ENCODE results near the gene WFDC1. TPM values are rescaled to one million over a fixed set of nuclear protein-coding genes. Genes with fewer than 3 reads are reported as not detected.

The WFDC1 gene
- total RNA-seq, 1 donor from 2014 or later, result not detected

GRCh38 chr16:84320511-84320910, 25.8 kb downstream of the WFDC1 start:
- Mint-ChIP-seq H3K36me3 (no peaks in the 10 kb centered on the region), H3K27ac (no peak overlapping the region), H3K9me3 (peaks cover 7% of the 10 kb centered on the region), H3K4me1 (no peaks in the 10 kb centered on the region), H3K4me3 (no peak overlapping the region), H3K27me3 (ENCODE audit: insufficient read depth, low read depth) (peaks cover 3% of the 10 kb centered on the region)
- H3K4me1 ChIP-seq, result no peaks in the 10 kb centered on the region
- H4K20me1 ChIP-seq (ENCODE audit: low read depth), result no peaks in the 10 kb centered on the region
- no peak for DNase-seq (ENCODE audit: low spot score)
- H3K4me3 ChIP-seq, result no peak overlapping the region
- no peak overlapping the region for H3K4me2 ChIP-seq
- H3K27me3 ChIP-seq, result no peaks in the 10 kb centered on the region
- H3K79me2 ChIP-seq (ENCODE audit: low read depth), result no peaks in the 10 kb centered on the region
- H3K27ac ChIP-seq, result no peak overlapping the region
- H3K9me3 ChIP-seq (ENCODE audit: low read depth), result no peaks in the 10 kb centered on the region
- TF ChIP-seq CTCF (IDR thresholded peaks at IDR 0.05) (no peak), EZH2phosphoT487 (IDR thresholded peaks at IDR 0.05) (no peak), EZH2 (IDR thresholded peaks at IDR 0.05) (no peak)
- no peak overlapping the region for H3K9ac ChIP-seq
- H3F3A ChIP-seq (ENCODE audit: low read depth), result no peaks in the 10 kb centered on the region
- no peaks in the 10 kb centered on the region for H3K36me3 ChIP-seq
- no peak overlapping the region for H2AFZ ChIP-seq (replicated peaks)

- Histone ChIP-seq H3K4me2 (no peak overlapping the region), H3K79me2 (ENCODE audit: low read depth) (no peaks in the 10 kb centered on the region), H3F3A (ENCODE audit: low read depth) (no peaks in the 10 kb centered on the region), H4K20me1 (ENCODE audit: low read depth) (no peaks in the 10 kb centered on the region), H3K9me3 (ENCODE audit: low read depth) (no peaks in the 10 kb centered on the region), H3K4me1 (no peaks in the 10 kb centered on the region), H3K9ac (no peak overlapping the region), H3K4me3 (no peak overlapping the region), H3K27ac (no peak overlapping the region), H2AFZ (replicated peaks) (no peak overlapping the region), H3K27me3 (no peaks in the 10 kb centered on the region), H3K36me3 (no peaks in the 10 kb centered on the region)
- no peak for DNase-seq (ENCODE audit: low spot score)
- peaks cover 3% of the 10 kb centered on the region for H3K27me3 Mint-ChIP-seq (ENCODE audit: insufficient read depth, low read depth)
- TF ChIP-seq CTCF (IDR thresholded peaks at IDR 0.05) (no peak), EZH2phosphoT487 (IDR thresholded peaks at IDR 0.05) (no peak), EZH2 (IDR thresholded peaks at IDR 0.05) (no peak)
- H3K4me1 Mint-ChIP-seq, result no peaks in the 10 kb centered on the region
- no peak overlapping the region for H3K4me3 Mint-ChIP-seq
- peaks cover 7% of the 10 kb centered on the region for H3K9me3 Mint-ChIP-seq
- H3K36me3 Mint-ChIP-seq, result no peaks in the 10 kb centered on the region
- no peak overlapping the region for H3K27ac Mint-ChIP-seq
These were observed 27.3 kb downstream of the WFDC1 start for GRCh38 chr16:84321932-84322331.

- no peaks in the 10 kb centered on the region for H3K27me3 ChIP-seq
- DNase-seq (ENCODE audit: low spot score), result no peak
- Mint-ChIP-seq H3K36me3 (no peaks in the 10 kb centered on the region), H3K9me3 (peaks cover 7% of the 10 kb centered on the region), H3K4me3 (no peak overlapping the region), H3K4me1 (no peaks in the 10 kb centered on the region), H3K27me3 (ENCODE audit: insufficient read depth, low read depth) (peaks cover 3% of the 10 kb centered on the region), H3K27ac (no peak overlapping the region)
- no peak overlapping the region for H2AFZ ChIP-seq (replicated peaks)
- no peaks in the 10 kb centered on the region for H3K79me2 ChIP-seq (ENCODE audit: low read depth)
- no peak overlapping the region for H3K4me3 ChIP-seq
- H4K20me1 ChIP-seq (ENCODE audit: low read depth), result no peaks in the 10 kb centered on the region
- H3K9me3 ChIP-seq (ENCODE audit: low read depth), result no peaks in the 10 kb centered on the region
- TF ChIP-seq EZH2 (IDR thresholded peaks at IDR 0.05), result no peak
- no peak for TF ChIP-seq EZH2phosphoT487 (IDR thresholded peaks at IDR 0.05)
- no peak for TF ChIP-seq CTCF (IDR thresholded peaks at IDR 0.05)
- H3K4me2 ChIP-seq, result no peak overlapping the region
- H3K36me3 ChIP-seq, result no peaks in the 10 kb centered on the region
- H3K9ac ChIP-seq, result no peak overlapping the region
- no peaks in the 10 kb centered on the region for H3K4me1 ChIP-seq
- no peak overlapping the region for H3K27ac ChIP-seq
- no peaks in the 10 kb centered on the region for H3F3A ChIP-seq (ENCODE audit: low read depth)
These were observed 28.1 kb downstream of the WFDC1 start for GRCh38 chr16:84322749-84323148.

All from neural progenitor cell (in vitro differentiated cells).